Right lobe of liver (tissue), 4 donors: Measurements from ENCODE around the gene NEO1.

ENCODE experiments used
- CTCF ChIP-seq, 4 donors: fragments of 200-600 bp in 3 of 4; fragments of 450-650 bp in 1 of 4; IDR thresholded peaks; one replicate each; pipeline versions ENCODE4 v1.5.1 to v1.8.0; 2016 to 2022; ENCODE audit warnings: antibody characterized with exemption in 4 of 4, mild to moderate bottlenecking in 2 of 4
- POLR2A ChIP-seq: fragments of 450-650 bp; IDR thresholded peaks from one replicate; pipeline ENCODE4 v1.6.1; 2017; ENCODE audit warnings: antibody characterized with exemption, mild to moderate bottlenecking
- donor health status: DM: no; HTN: no; CAD: no.
- donor health status: DM: no; HTN: no; CAD: no.
- donor health status: DM: no; HTN: yes; CAD: no.

DNA sequence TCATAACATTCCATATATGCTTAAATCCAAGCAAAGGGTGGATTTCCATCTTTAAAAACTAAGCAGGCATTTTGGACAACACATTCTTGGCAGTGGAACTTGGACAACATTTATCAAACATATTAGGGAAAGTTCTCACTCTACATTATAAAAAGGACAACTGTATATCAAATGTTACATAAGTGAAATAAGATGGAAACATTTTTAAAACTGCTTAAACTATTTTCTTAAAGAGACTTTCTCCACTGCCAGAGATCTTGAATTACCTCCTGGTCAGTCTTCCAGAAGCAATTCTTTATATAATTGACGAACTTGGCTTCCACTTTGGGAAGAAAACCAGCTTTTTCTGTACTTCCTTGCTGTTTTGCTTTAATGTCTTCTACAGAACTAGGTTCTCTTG lies 109.3 kb downstream of the NEO1 start:
- TF ChIP-seq CTCF (IDR thresholded peaks at IDR 0.05) (no peak), POLR2A (no peak)
